ENCODE results near the gene ETNK1.
A peak's percentile ranks its signal among the peaks of the same experiment; 100 is the strongest.
"Not testable (repeated sequence)": the region's sequence is repeated elsewhere in the genome, so short reads cannot be mapped to it uniquely, and the experiment has no call there.

The ETNK1 gene

GRCh38 chr12:22683131-22683530 lies 58.2 kb downstream of the ETNK1 start:
- Mint-ChIP-seq H3K27me3 (no peaks in the 10 kb centered on the region), H3K4me3 (no peak overlapping the region), H3K36me3 (ENCODE audit: insufficient read depth) (peaks cover 20% of the 10 kb centered on the region)

GRCh38 chr12:22684140-22685118 lies 59.5 kb downstream of the ETNK1 start:
- Mint-ChIP-seq H3K4me1 (ENCODE audit: low read depth in 2 of 2) (peaks cover 6 to 26% of the 10 kb centered on the region in 2 donors), H3K27me3 (no peaks in the 10 kb centered on the region), H3K4me3 (no peak overlapping the region), H3K27ac (no peak overlapping the region), H3K36me3 (ENCODE audit: insufficient read depth) (peaks cover 8% of the 10 kb centered on the region), H3K9me3 (no peaks in the 10 kb centered on the region)
- peak; percentile 51 for ATAC-seq (replicated peaks)
- no peak for DNase-seq

More at GRCh38 chr12:22683131-22683530, 58.2 kb downstream of the ETNK1 start:
- H3K9me3 Mint-ChIP-seq: no peaks in the 10 kb centered on the region
- H3K27ac Mint-ChIP-seq: no peak overlapping the region
- ATAC-seq (replicated peaks) (no peak), DNase-seq (no peak)
- H3K4me1 Mint-ChIP-seq (ENCODE audit: low read depth in 2 of 2): peaks cover 8 to 30% of the 10 kb centered on the region in 2 donors

GRCh38 chr12:22686193-22686592 lies 61.2 kb downstream of the ETNK1 start:
- H3K9me3 Mint-ChIP-seq: no peaks in the 10 kb centered on the region
- H3K27me3 Mint-ChIP-seq: no peaks in the 10 kb centered on the region
- peaks cover 6 to 20% of the 10 kb centered on the region in 2 donors for H3K4me1 Mint-ChIP-seq (ENCODE audit: low read depth in 2 of 2)
- no peak overlapping the region for H3K27ac Mint-ChIP-seq
- ATAC-seq (replicated peaks): no peak
- H3K36me3 Mint-ChIP-seq (ENCODE audit: insufficient read depth): peaks cover 4% of the 10 kb centered on the region
- DNase-seq: no peak
- no peak overlapping the region for H3K4me3 Mint-ChIP-seq

- Mint-ChIP-seq H3K4me3 (no peak overlapping the region), H3K9me3 (no peaks in the 10 kb centered on the region), H3K27ac (no peak overlapping the region), H3K4me1 (ENCODE audit: low read depth in 2 of 2) (peaks cover 12 to 26% of the 10 kb centered on the region in 2 donors), H3K27me3 (no peaks in the 10 kb centered on the region), H3K36me3 (ENCODE audit: insufficient read depth) (peaks cover 4% of the 10 kb centered on the region)
- peak; percentile 82 for ATAC-seq (replicated peaks)
- DNase-seq: no peak
These were observed 62.5 kb downstream of the ETNK1 start for GRCh38 chr12:22687361-22688076.

- Mint-ChIP-seq H3K36me3 (ENCODE audit: insufficient read depth) (peaks cover under 1% of the 10 kb centered on the region), H3K9me3 (no peaks in the 10 kb centered on the region), H3K27ac (no peak overlapping the region), H3K27me3 (no peaks in the 10 kb centered on the region), H3K4me1 (ENCODE audit: low read depth in 2 of 2) (peaks cover 12 to 23% of the 10 kb centered on the region in 2 donors), H3K4me3 (no peak overlapping the region)
- ATAC-seq (replicated peaks) (no peak), DNase-seq (no peak)
These were observed 64.9 kb downstream of the ETNK1 start for GRCh38 chr12:22689876-22690275.

GRCh38 chr12:22691319-22691718 lies 66.3 kb downstream of the ETNK1 start:
- no peak overlapping the region for H3K27ac Mint-ChIP-seq
- no peaks in the 10 kb centered on the region for H3K36me3 Mint-ChIP-seq (ENCODE audit: insufficient read depth)
- ATAC-seq (replicated peaks): no peak
- no peak overlapping the region for H3K4me3 Mint-ChIP-seq
- no peaks in the 10 kb centered on the region for H3K27me3 Mint-ChIP-seq
- DNase-seq: no peak
- peaks cover 9 to 18% of the 10 kb centered on the region in 2 donors for H3K4me1 Mint-ChIP-seq (ENCODE audit: low read depth in 2 of 2)
- H3K9me3 Mint-ChIP-seq: no peaks in the 10 kb centered on the region

GRCh38 chr12:22692467-22692866 lies 67.5 kb downstream of the ETNK1 start:
- not testable (repeated sequence) for H3K9me3 Mint-ChIP-seq

GRCh38 chr12:22692964-22693555 lies 68.1 kb downstream of the ETNK1 start:
- H3K36me3 Mint-ChIP-seq (ENCODE audit: insufficient read depth): no peaks in the 10 kb centered on the region

More at GRCh38 chr12:22692467-22692866, 67.5 kb downstream of the ETNK1 start:
- not testable (repeated sequence) for H3K4me1 Mint-ChIP-seq (ENCODE audit: low read depth in 2 of 2); ATAC-seq (replicated peaks); H3K27me3 Mint-ChIP-seq; H3K4me3 Mint-ChIP-seq; DNase-seq; H3K36me3 Mint-ChIP-seq (ENCODE audit: insufficient read depth); H3K27ac Mint-ChIP-seq

GRCh38 chr12:22698576-22698975 lies 73.6 kb downstream of the ETNK1 start:
- H3K36me3 Mint-ChIP-seq (ENCODE audit: insufficient read depth): no peaks in the 10 kb centered on the region
- no peaks in the 10 kb centered on the region for H3K4me1 Mint-ChIP-seq (ENCODE audit: low read depth in 2 of 2)
- H3K4me3 Mint-ChIP-seq: no peak overlapping the region
- H3K27ac Mint-ChIP-seq: no peak overlapping the region
- H3K27me3 Mint-ChIP-seq: no peaks in the 10 kb centered on the region
- H3K9me3 Mint-ChIP-seq: no peaks in the 10 kb centered on the region
- ATAC-seq (replicated peaks) (no peak), DNase-seq (no peak)

More at GRCh38 chr12:22692964-22693555, 68.1 kb downstream of the ETNK1 start:
- ATAC-seq (replicated peaks) (no peak), DNase-seq (no peak)
- no peak overlapping the region for H3K27ac Mint-ChIP-seq
- H3K4me1 Mint-ChIP-seq (ENCODE audit: low read depth in 2 of 2): peaks cover 5 to 6% of the 10 kb centered on the region in 2 donors
- no peak overlapping the region for H3K4me3 Mint-ChIP-seq
- H3K27me3 Mint-ChIP-seq: no peaks in the 10 kb centered on the region
- no peaks in the 10 kb centered on the region for H3K9me3 Mint-ChIP-seq

- not testable (repeated sequence) for H3K9me3 Mint-ChIP-seq; DNase-seq; H3K4me1 Mint-ChIP-seq (ENCODE audit: low read depth in 2 of 2); H3K27ac Mint-ChIP-seq; H3K36me3 Mint-ChIP-seq (ENCODE audit: insufficient read depth); H3K27me3 Mint-ChIP-seq; ATAC-seq (replicated peaks); H3K4me3 Mint-ChIP-seq
These were observed 74.7 kb downstream of the ETNK1 start for GRCh38 chr12:22699705-22700104.

- DNase-seq: no peak
- no peaks in the 10 kb centered on the region for H3K4me1 Mint-ChIP-seq (ENCODE audit: low read depth in 2 of 2)
- no peak for ATAC-seq (replicated peaks)
- H3K27me3 Mint-ChIP-seq: no peaks in the 10 kb centered on the region
- H3K9me3 Mint-ChIP-seq: no peaks in the 10 kb centered on the region
- H3K36me3 Mint-ChIP-seq (ENCODE audit: insufficient read depth): no peaks in the 10 kb centered on the region
- H3K27ac Mint-ChIP-seq: no peak overlapping the region
- H3K4me3 Mint-ChIP-seq: no peak overlapping the region
These were observed 75.1 kb downstream of the ETNK1 start for GRCh38 chr12:22700106-22700505.

- not testable (repeated sequence) for H3K9me3 Mint-ChIP-seq; H3K4me1 Mint-ChIP-seq (ENCODE audit: low read depth in 2 of 2); H3K27ac Mint-ChIP-seq; H3K4me3 Mint-ChIP-seq; H3K27me3 Mint-ChIP-seq; H3K36me3 Mint-ChIP-seq (ENCODE audit: insufficient read depth); DNase-seq; ATAC-seq (replicated peaks)
These were observed 76.3 kb downstream of the ETNK1 start for GRCh38 chr12:22701216-22701809.

- H3K27me3 Mint-ChIP-seq: peaks cover under 1 to 2% of the 10 kb centered on the region in 2 donors
- ATAC-seq (replicated peaks): no peak
These were observed 77.7 kb downstream of the ETNK1 start for GRCh38 chr12:22702690-22703089.

More at GRCh38 chr12:22702690-22703089, 77.7 kb downstream of the ETNK1 start:
- Mint-ChIP-seq H3K36me3 (ENCODE audit: insufficient read depth) (no peaks in the 10 kb centered on the region), H3K9me3 (no peaks in the 10 kb centered on the region), H3K27ac (no peak overlapping the region), H3K4me3 (no peak overlapping the region), H3K4me1 (ENCODE audit: low read depth in 2 of 2) (no peaks in the 10 kb centered on the region)
- DNase-seq: no peak

All from effector memory CD8-positive, alpha-beta T cell (primary cell).